HEK293T (cell line): ENCODE results near the gene CALR3.
"Not testable (repeated sequence)": the region's sequence is repeated elsewhere in the genome, so short reads cannot be mapped to it uniquely, and the experiment has no call there.

Source experiments
- ARNT ChIP-seq: fragments of 450-650 bp; IDR thresholded peaks from 2 replicates; pipeline ENCODE4 v1.6.1; 2017; ENCODE audit warnings: mild to moderate bottlenecking
- FOXA1 ChIP-seq: fragments of 450-650 bp; IDR thresholded peaks from 2 replicates; pipeline ENCODE4 v1.6.1; 2016; ENCODE audit warnings: mild to moderate bottlenecking
- NFRKB ChIP-seq: fragments of 450-650 bp; IDR thresholded peaks from 2 replicates; pipeline ENCODE4 v1.6.1; 2016; ENCODE audit warnings: mild to moderate bottlenecking, moderate library complexity
- PKNOX1 ChIP-seq: fragments of 450-650 bp; IDR thresholded peaks from 2 replicates; pipeline ENCODE4 v1.6.1; 2016

- TF ChIP-seq ARNT, FOXA1, NFRKB, PKNOX1: not testable (repeated sequence)
Measured at GRCh38 chr19:16543734-16544133, 47.8 kb upstream of the CALR3 start.
